Lung (tissue), 12 donors: ENCODE data around the gene SLC12A8. TPM values are rescaled to one million over a fixed set of nuclear protein-coding genes. Genes with fewer than 3 reads are reported as not detected.

Experiments
- ATAC-seq: fragments of 200-7000 bp; cut with Tn5 transposase; one replicate; pipeline ENCODE4 v1.9.1; 2020; ENCODE audit warnings: moderate number of reproducible peaks; ENCODE audit not compliant: insufficient read depth, low FRiP score
- DNase-seq, 3 donors: peaks; one replicate each; pipeline ENCODE4 v3.0.0-alpha.2; 2013 to 2017
- H3K27ac ChIP-seq, 2 donors: one replicate each; pipeline ENCODE4 v1.5.1; 2013; ENCODE audit warnings: mild to moderate bottlenecking in 2 of 2, moderate library complexity in 2 of 2, control low read depth in 1 of 2, inconsistent platforms in 1 of 2, low read depth in 1 of 2, low read length in 1 of 2
- H3K27me3 ChIP-seq, 3 donors: one replicate each; pipeline ENCODE4 v1.5.1; 2013; ENCODE audit warnings: low read length in 2 of 3; ENCODE audit not compliant: control insufficient read depth in 3 of 3, insufficient read depth in 3 of 3
- H3K36me3 ChIP-seq, 4 donors: one replicate each; pipeline ENCODE4 v1.5.1; 2013; ENCODE audit warnings: low read length in 4 of 4, mild to moderate bottlenecking in 1 of 4, moderate library complexity in 1 of 4; ENCODE audit not compliant: control insufficient read depth in 4 of 4, insufficient read depth in 4 of 4
- H3K4me1 ChIP-seq, 5 donors: one replicate each; pipeline ENCODE4 v1.5.1; 2013; ENCODE audit warnings: low read length in 5 of 5, mild to moderate bottlenecking in 2 of 5, moderate library complexity in 1 of 5; ENCODE audit not compliant: control insufficient read depth in 5 of 5, insufficient read depth in 5 of 5
- H3K4me3 ChIP-seq: one replicate; pipeline ENCODE4 v1.5.1; 2013; ENCODE audit warnings: mild to moderate bottlenecking, control low read depth, moderate library complexity
- H3K9ac ChIP-seq, 2 donors: one replicate each; pipeline ENCODE4 v1.5.1; 2013; ENCODE audit warnings: low read length in 2 of 2, control low read depth in 1 of 2; ENCODE audit not compliant: insufficient read depth in 1 of 2
- H3K9me3 ChIP-seq, 4 donors: one replicate each; pipeline ENCODE4 v1.5.1; 2013; ENCODE audit warnings: low read length in 3 of 4, mild to moderate bottlenecking in 1 of 4, moderate library complexity in 1 of 4; ENCODE audit not compliant: control insufficient read depth in 4 of 4, insufficient read depth in 3 of 4
- CTCF ChIP-seq: IDR thresholded peaks from 2 replicates; pipeline ENCODE4 v1.5.1; 2012; ENCODE audit warnings: mild to moderate bottlenecking; ENCODE audit errors: control extremely low read depth, extremely low read depth
- WGBS, 2 donors: extraction: QIAGEN DNeasy Blood & Tissue Kit; methylation state at CpG; one replicate each; pipeline ENCODE4 v1.1.7; 2013; 5-methylcytosine and 5-hydroxymethylcytosine counted together
- polyA plus RNA-seq, 2 donors: library from polyadenylated mRNA; stranded (reverse); fragments of 200-250 nt; gene quantifications; one replicate each; pipeline ENCODE4 v1.2.1, GENCODE V29; 2013
- total RNA-seq, 2 donors: library from RNA; depleted of rRNA in 1 of 2; stranded (reverse); fragments of >200 nt in 1 of 2; gene quantifications; one replicate each; pipeline ENCODE4 v1.2.1, GENCODE V29; 2014 to 2021
- donor health status: control.
- donor health status: control.
- donor health status: Bipolar disorder and iron deficiency.
- donor health status: healthy.
- donor health status: DM: yes; HTN: yes; CAD: no.

SLC12A8 gene
- total and polyA plus RNA-seq, 4 donors: 3.1 to 9.8 (median 5.8) TPM

- 79 to 83% methylated on average over 6 of the region's 6 CpGs for WGBS, 2 donors
- no peak for DNase-seq
- H3K4me3 ChIP-seq: no peak overlapping the region
- H3K27me3 ChIP-seq: peaks cover 0 to 5% (median 2%) of the 10 kb centered on the region in 3 donors
- H3K9me3 ChIP-seq: no peaks in the 10 kb centered on the region
- H3K36me3 ChIP-seq: no peaks in the 10 kb centered on the region
- no peak overlapping the region for H3K9ac ChIP-seq
- H3K4me1 ChIP-seq: peaks cover 0 to 3% (median 0%) of the 10 kb centered on the region in 5 donors
- ATAC-seq: no peak
- TF ChIP-seq CTCF: no peak
- H3K27ac ChIP-seq: no peak overlapping the region
Measured at GRCh38 chr3:125206934-125207333, 5.6 kb downstream of the SLC12A8 start.

- Histone ChIP-seq H3K4me1 (no peaks in the 10 kb centered on the region), H3K36me3 (no peaks in the 10 kb centered on the region), H3K9me3 (no peaks in the 10 kb centered on the region), H3K4me3 (no peak overlapping the region), H3K9ac (no peak overlapping the region), H3K27me3 (no peaks in the 10 kb centered on the region), H3K27ac (no peak overlapping the region)
- no peak for ATAC-seq
- no peak for TF ChIP-seq CTCF
- DNase-seq: no peak
Measured at GRCh38 chr3:125203731-125204130, 8.8 kb downstream of the SLC12A8 start.

GRCh38 chr3:125202197-125202596 lies 10.4 kb downstream of the SLC12A8 start:
- Histone ChIP-seq H3K4me1 (no peaks in the 10 kb centered on the region), H3K27me3 (no peaks in the 10 kb centered on the region), H3K9ac (no peak overlapping the region), H3K4me3 (no peak overlapping the region), H3K27ac (no peak overlapping the region), H3K9me3 (no peaks in the 10 kb centered on the region), H3K36me3 (no peaks in the 10 kb centered on the region)
- ATAC-seq: no peak
- no peak for DNase-seq
- WGBS, 2 donors: 88 to 90% methylated on average over 4 of the region's 4 CpGs
- TF ChIP-seq CTCF: no peak

- Histone ChIP-seq H3K4me3 (no peak overlapping the region), H3K27me3 (no peaks in the 10 kb centered on the region), H3K36me3 (no peaks in the 10 kb centered on the region), H3K9ac (no peak overlapping the region), H3K27ac (no peak overlapping the region), H3K4me1 (no peaks in the 10 kb centered on the region), H3K9me3 (no peaks in the 10 kb centered on the region)
- 90 to 94% methylated on average over 6 of the region's 6 CpGs for WGBS, 2 donors
- ATAC-seq (no peak), DNase-seq (no peak)
- no peak for TF ChIP-seq CTCF
Measured at GRCh38 chr3:125200731-125201139, 11.8 kb downstream of the SLC12A8 start.
